Measurements from ENCODE around the gene ADH1A.
"Not testable (repeated sequence)": the region's sequence is repeated elsewhere in the genome, so short reads cannot be mapped to it uniquely, and the experiment has no call there.

The ADH1A gene

DNA sequence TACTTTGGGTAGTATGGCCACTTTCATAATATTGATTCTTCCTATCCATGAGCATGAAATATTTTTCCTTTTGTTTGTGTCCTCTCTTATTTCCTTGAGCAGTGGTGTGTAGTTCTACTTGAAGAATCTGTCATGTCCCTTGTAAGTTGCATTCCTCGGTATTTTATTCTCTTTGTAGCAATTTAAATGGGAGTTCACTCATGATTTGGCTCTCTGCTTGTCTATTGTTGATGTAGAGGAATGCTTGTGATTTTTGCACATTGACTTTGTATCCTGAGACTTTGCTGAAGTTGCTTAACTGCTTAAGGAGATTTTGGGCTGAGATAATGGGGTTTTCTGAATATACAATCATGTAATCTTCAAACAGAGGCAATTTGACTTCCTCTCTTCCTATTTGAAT, 62.1 kb downstream of the ADH1A start:
- WGBS (ENCODE audit: extremely low coverage, insufficient coverage, insufficient read length): no CpG with 5 or more reads among the region's 1 CpG
- H2BK5ac ChIP-seq (ENCODE audit: low read depth, low read length, poor library complexity); H2BK12ac ChIP-seq (ENCODE audit: low read length); DNase-seq; H3K4me1 ChIP-seq (ENCODE audit: control insufficient read depth in 1 of 2, insufficient read depth in 2 of 2, low read length in 2 of 2); H3K79me1 ChIP-seq (ENCODE audit: low read length); H2AK5ac ChIP-seq (ENCODE audit: low read length); H4K8ac ChIP-seq (ENCODE audit: low read depth, low read length); H2AFZ ChIP-seq (ENCODE audit: insufficient read depth, low read length, poor library complexity); H3K4ac ChIP-seq (ENCODE audit: low read depth, low read length); H3K79me2 ChIP-seq (ENCODE audit: control insufficient read depth, insufficient read depth, low read length, poor library complexity); H3K9me3 ChIP-seq (ENCODE audit: insufficient read depth, low read depth, low read length); H3K4me3 ChIP-seq (ENCODE audit: low read depth, low read length); H3K27me3 ChIP-seq (ENCODE audit: insufficient read depth, low read length); H3K36me3 ChIP-seq (ENCODE audit: control insufficient read depth in 1 of 2, insufficient read depth in 2 of 2, low read length in 2 of 2); H3K4me2 ChIP-seq (ENCODE audit: low read length); H4K91ac ChIP-seq (ENCODE audit: low read depth, low read length); H4K12ac ChIP-seq (ENCODE audit: low read depth, low read length); H3K23ac ChIP-seq (ENCODE audit: low read length); H2BK120ac ChIP-seq (ENCODE audit: insufficient read depth, low read length, poor library complexity); H3K9ac ChIP-seq (ENCODE audit: low read length); H3K18ac ChIP-seq (ENCODE audit: low read length); H3K27ac ChIP-seq (ENCODE audit: low read depth, low read length); H3K14ac ChIP-seq (ENCODE audit: low read length): not testable (repeated sequence)

DNA sequence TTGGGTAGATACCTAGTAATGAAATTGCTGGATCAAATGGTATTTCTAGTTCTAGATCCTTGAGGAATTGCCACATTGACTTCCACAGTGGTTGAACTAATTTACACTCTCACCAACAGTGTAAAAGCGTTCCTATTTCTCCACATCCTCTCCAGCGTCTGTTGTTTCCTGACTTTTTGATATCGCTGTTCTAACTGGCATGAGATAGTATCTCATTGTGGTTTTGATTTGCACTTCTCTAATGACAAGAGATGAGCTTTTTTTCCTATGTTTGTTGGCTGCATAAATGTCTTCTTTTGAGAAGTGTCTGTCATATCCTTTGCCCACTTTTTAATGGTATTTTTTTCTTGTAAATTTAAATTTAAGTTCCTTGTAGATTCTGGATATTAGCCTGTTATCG, 63.1 kb downstream of the ADH1A start:
- H2AFZ ChIP-seq (ENCODE audit: insufficient read depth, low read length, poor library complexity); H3K27ac ChIP-seq (ENCODE audit: low read depth, low read length); H4K91ac ChIP-seq (ENCODE audit: low read depth, low read length); H2BK12ac ChIP-seq (ENCODE audit: low read length); H4K12ac ChIP-seq (ENCODE audit: low read depth, low read length); H2AK5ac ChIP-seq (ENCODE audit: low read length); H3K4me2 ChIP-seq (ENCODE audit: low read length); H3K4me1 ChIP-seq (ENCODE audit: control insufficient read depth in 1 of 2, insufficient read depth in 2 of 2, low read length in 2 of 2); H3K23ac ChIP-seq (ENCODE audit: low read length); H3K36me3 ChIP-seq (ENCODE audit: control insufficient read depth in 1 of 2, insufficient read depth in 2 of 2, low read length in 2 of 2); H4K8ac ChIP-seq (ENCODE audit: low read depth, low read length); H3K79me2 ChIP-seq (ENCODE audit: control insufficient read depth, insufficient read depth, low read length, poor library complexity); H3K14ac ChIP-seq (ENCODE audit: low read length); H3K9ac ChIP-seq (ENCODE audit: low read length); H3K4ac ChIP-seq (ENCODE audit: low read depth, low read length); H3K4me3 ChIP-seq (ENCODE audit: low read depth, low read length); H2BK5ac ChIP-seq (ENCODE audit: low read depth, low read length, poor library complexity); H3K18ac ChIP-seq (ENCODE audit: low read length); H3K79me1 ChIP-seq (ENCODE audit: low read length); H2BK120ac ChIP-seq (ENCODE audit: insufficient read depth, low read length, poor library complexity); DNase-seq; H3K27me3 ChIP-seq (ENCODE audit: insufficient read depth, low read length); H3K9me3 ChIP-seq (ENCODE audit: insufficient read depth, low read depth, low read length): not testable (repeated sequence)
- no CpG with 5 or more reads among the region's 4 CpGs for WGBS (ENCODE audit: extremely low coverage, insufficient coverage, insufficient read length)

Data from trophoblast cell (in vitro differentiated cells and primary cell).